Activated naive CD8-positive, alpha-beta T cell treated with anti-CD3 and anti-CD28 coated beads, Interleukin-2, amount 10 ng/mL, durations not matched to agents 7 days and 5 days (primary cell): ENCODE measurements around the gene MOB1B. TPM values are rescaled to one million over a fixed set of nuclear protein-coding genes. Genes with fewer than 3 reads are reported as not detected.

Experiments used
- total RNA-seq, 2 experiments: library from RNA; stranded (reverse); gene quantifications; one replicate each; pipeline ENCODE4 v1.2.3, GENCODE V29; 2021

Gene MOB1B
- total RNA-seq, 2 experiments from 2014 or later, result 13.3 to 14.0 TPM

Other genes with a start within 250 kb of the MOB1B start
- gene JCHAIN, start 235.9 kb upstream of the MOB1B start, total RNA-seq, result under 1 TPM in 1 of 2 experiments, not detected in 1; 0.60 TPM
- 10 to 100 TPM; 35.7 to 39.1 TPM for gene UTP3, start 213.8 kb upstream of the MOB1B start, total RNA-seq
- 10 to 100 TPM; 38.0 to 38.5 TPM for gene RUFY3, start 180.4 kb upstream of the MOB1B start, total RNA-seq
- 10 to 100 TPM; 58.6 to 61.0 TPM for gene GRSF1, start 62.5 kb upstream of the MOB1B start, total RNA-seq
- gene DCK, start 91.3 kb downstream of the MOB1B start, total RNA-seq, result 10 to 100 TPM; 67.4 to 71.6 TPM